Mesenchymal stem cell (in vitro differentiated cells and primary cell): ENCODE measurements around the gene HMGN5.

ENCODE experiments used
- DNase-seq: peaks from one replicate; pipeline ENCODE4 v3.0.0-alpha.2; 2013
- H2AFZ ChIP-seq: one replicate; pipeline ENCODE4 v1.6.1; 2013; ENCODE audit warnings: low read depth, mild to moderate bottlenecking, control low read depth, inconsistent platforms, low read length, moderate library complexity
- H2AK5ac ChIP-seq: 2 replicates; pipeline ENCODE4 v1.6.1; 2013; ENCODE audit warnings: low read length, moderate library complexity, mild to moderate bottlenecking, inconsistent platforms; ENCODE audit not compliant: severe bottlenecking
- H2BK120ac ChIP-seq: one replicate; pipeline ENCODE4 v1.6.1; 2013; ENCODE audit warnings: low read depth, mild to moderate bottlenecking, inconsistent platforms, low read length, moderate library complexity
- H2BK12ac ChIP-seq, 2 experiments: one replicate each; pipeline ENCODE4 v1.6.1; 2013; ENCODE audit warnings: inconsistent platforms in 2 of 2, low read length in 2 of 2, mild to moderate bottlenecking in 2 of 2, moderate library complexity in 2 of 2, control low read depth in 1 of 2
- H2BK15ac ChIP-seq: one replicate; pipeline ENCODE4 v1.6.1; 2013; ENCODE audit warnings: mild to moderate bottlenecking, low read depth, inconsistent platforms; ENCODE audit not compliant: poor library complexity, severe bottlenecking
- H2BK5ac ChIP-seq: 2 replicates; pipeline ENCODE4 v1.6.1; 2013; ENCODE audit warnings: low read depth, mild to moderate bottlenecking, low read length, control low read depth, inconsistent platforms; ENCODE audit not compliant: poor library complexity, severe bottlenecking
- H3K14ac ChIP-seq, 2 experiments: one replicate each; pipeline ENCODE4 v1.6.1; 2013; ENCODE audit warnings: inconsistent platforms in 2 of 2, low read length in 2 of 2, control low read depth in 1 of 2, mild to moderate bottlenecking in 1 of 2, moderate library complexity in 1 of 2
- H3K18ac ChIP-seq, 2 experiments: one replicate each; pipeline ENCODE4 v1.6.1; 2013; ENCODE audit warnings: inconsistent platforms in 2 of 2, low read length in 2 of 2, control low read depth in 1 of 2, low read depth in 1 of 2, mild to moderate bottlenecking in 1 of 2
- H3K23ac ChIP-seq, 2 experiments: one replicate each; pipeline ENCODE4 v1.6.1; 2013; ENCODE audit warnings: inconsistent platforms in 2 of 2, low read length in 2 of 2, mild to moderate bottlenecking in 2 of 2, moderate library complexity in 2 of 2, control low read depth in 1 of 2
- H3K27ac ChIP-seq: 2 replicates; pipeline ENCODE4 v1.5.1; 2013; ENCODE audit warnings: mild to moderate bottlenecking, moderate library complexity, low read length, control low read depth, inconsistent platforms; ENCODE audit not compliant: poor library complexity, severe bottlenecking
- H3K27me3 ChIP-seq, 2 experiments: 2 replicates each; pipeline versions ENCODE4 v1.6.1 to v1.7.0; 2013; ENCODE audit warnings: low read length in 2 of 2, mild to moderate bottlenecking in 2 of 2, moderate library complexity in 2 of 2, control low read depth in 1 of 2, inconsistent platforms in 1 of 2; ENCODE audit not compliant: control insufficient read depth in 1 of 2, insufficient read depth in 1 of 2
- H3K36me3 ChIP-seq, 2 experiments: 2 replicates each; pipeline versions ENCODE4 v1.6.1 to v1.7.0; 2013; ENCODE audit warnings: low read length in 2 of 2, control low read depth in 1 of 2, inconsistent platforms in 1 of 2, low read depth in 1 of 2, mild to moderate bottlenecking in 1 of 2; ENCODE audit not compliant: insufficient read depth in 2 of 2, control insufficient read depth in 1 of 2
- H3K4ac ChIP-seq, 2 experiments: one replicate each; pipeline ENCODE4 v1.6.1; 2013; ENCODE audit warnings: inconsistent platforms in 2 of 2, low read length in 2 of 2, mild to moderate bottlenecking in 2 of 2, moderate library complexity in 2 of 2, control low read depth in 1 of 2, low read depth in 1 of 2
- H3K4me1 ChIP-seq: 2 replicates; pipeline ENCODE4 v1.6.1; 2013; ENCODE audit warnings: low read depth, low read length, control low read depth; ENCODE audit not compliant: control insufficient read depth, insufficient read depth
- H3K4me2 ChIP-seq: 2 replicates; pipeline ENCODE4 v1.6.1; 2013; ENCODE audit warnings: low read length, mild to moderate bottlenecking, inconsistent platforms; ENCODE audit not compliant: poor library complexity, severe bottlenecking
- H3K4me3 ChIP-seq, 2 experiments: 2 replicates each; pipeline versions ENCODE4 v1.5.1 to v1.7.0; 2013; ENCODE audit warnings: low read length in 2 of 2, mild to moderate bottlenecking in 2 of 2, control low read depth in 1 of 2, low read depth in 1 of 2; ENCODE audit not compliant: insufficient read depth in 1 of 2
- H3K79me1 ChIP-seq: replicated peaks from 2 replicates; pipeline ENCODE4 v1.6.1; 2013; ENCODE audit warnings: mild to moderate bottlenecking, control low read depth, low read length, inconsistent platforms; ENCODE audit not compliant: poor library complexity, severe bottlenecking
- H3K9ac ChIP-seq: 2 replicates; pipeline ENCODE4 v1.7.0; 2013; ENCODE audit warnings: mild to moderate bottlenecking, low read length, moderate library complexity
- H3K9me3 ChIP-seq: 2 replicates; pipeline ENCODE4 v1.7.0; 2013; ENCODE audit warnings: mild to moderate bottlenecking, low read length; ENCODE audit not compliant: control insufficient read depth
- H4K8ac ChIP-seq: one replicate; pipeline ENCODE4 v1.6.1; 2013; ENCODE audit warnings: inconsistent platforms, mild to moderate bottlenecking, low read length, moderate library complexity
- H4K91ac ChIP-seq: one replicate; pipeline ENCODE4 v1.6.1; 2013; ENCODE audit warnings: mild to moderate bottlenecking, low read length, inconsistent platforms
- WGBS: methylation state at CpG from one replicate; pipeline ENCODE4 v1.1.7; 2013; ENCODE audit warnings: mixed read lengths; 5-methylcytosine and 5-hydroxymethylcytosine counted together

HMGN5 gene

DNA sequence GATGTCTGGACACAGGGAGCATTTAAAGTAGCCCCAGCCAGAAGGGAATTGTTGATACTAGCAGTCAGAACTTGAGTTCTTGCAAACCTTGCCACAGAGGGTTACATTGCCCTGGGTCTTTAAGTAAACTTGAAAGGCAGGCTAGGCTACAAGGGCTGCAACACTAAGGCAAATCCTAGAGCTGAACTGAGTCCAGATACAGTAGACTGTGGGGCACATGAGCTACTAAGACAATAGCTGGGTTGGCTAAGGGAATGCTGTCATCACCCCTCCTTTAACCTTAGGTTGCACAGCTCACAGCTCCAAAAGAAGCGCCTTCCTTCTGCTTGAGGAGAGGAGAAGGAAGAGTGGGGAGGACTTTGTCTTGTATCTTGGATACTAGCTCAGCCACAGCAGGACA lies 35.8 kb upstream of the HMGN5 start:
- WGBS = 80% methylated on average over 1 of the region's 1 CpG
- Histone ChIP-seq H2BK15ac (no peak overlapping the region), H3K23ac (no peak overlapping the region), H3K4me2 (no peak overlapping the region), H3K4me1 (no peaks in the 10 kb centered on the region), H2BK5ac (no peak overlapping the region), H3K36me3 (peaks cover 4 to 16% of the 10 kb centered on the region in 2 experiments), H3K4me3 (no peak overlapping the region), H3K79me1 (peaks cover 7% of the 10 kb centered on the region), H4K8ac (no peak overlapping the region), H3K18ac (no peak overlapping the region), H3K9ac (no peak overlapping the region), H4K91ac (no peak overlapping the region), H3K9me3 (peaks cover 13% of the 10 kb centered on the region), H3K14ac (no peak overlapping the region), H2AFZ (no peak overlapping the region), H2AK5ac (no peak overlapping the region), H2BK120ac (no peak overlapping the region), H3K27me3 (no peaks in the 10 kb centered on the region), H2BK12ac (no peak overlapping the region), H3K4ac (no peak overlapping the region), H3K27ac (no peak overlapping the region)
- DNase-seq = no peak

- Histone ChIP-seq H2BK12ac (no peak overlapping the region), H3K9me3 (no peaks in the 10 kb centered on the region), H4K8ac (no peak overlapping the region), H3K14ac (no peak overlapping the region), H3K4me2 (no peak overlapping the region), H2BK5ac (no peak overlapping the region), H3K27ac (no peak overlapping the region), H3K36me3 (no peaks in the 10 kb centered on the region), H3K23ac (no peak overlapping the region), H2AFZ (no peak overlapping the region), H3K4me1 (no peaks in the 10 kb centered on the region), H3K9ac (no peak overlapping the region), H3K79me1 (peaks cover 5% of the 10 kb centered on the region), H2AK5ac (no peak overlapping the region), H2BK15ac (no peak overlapping the region), H3K27me3 (no peaks in the 10 kb centered on the region), H2BK120ac (no peak overlapping the region), H3K4ac (no peak overlapping the region), H3K4me3 (no peak overlapping the region), H3K18ac (no peak overlapping the region), H4K91ac (no peak overlapping the region)
- WGBS = 100% methylated on average over 1 of the region's 1 CpG
- no peak for DNase-seq
These were observed 30.5 kb upstream of the HMGN5 start for GRCh38 chrX:81232218-81232617.

DNA sequence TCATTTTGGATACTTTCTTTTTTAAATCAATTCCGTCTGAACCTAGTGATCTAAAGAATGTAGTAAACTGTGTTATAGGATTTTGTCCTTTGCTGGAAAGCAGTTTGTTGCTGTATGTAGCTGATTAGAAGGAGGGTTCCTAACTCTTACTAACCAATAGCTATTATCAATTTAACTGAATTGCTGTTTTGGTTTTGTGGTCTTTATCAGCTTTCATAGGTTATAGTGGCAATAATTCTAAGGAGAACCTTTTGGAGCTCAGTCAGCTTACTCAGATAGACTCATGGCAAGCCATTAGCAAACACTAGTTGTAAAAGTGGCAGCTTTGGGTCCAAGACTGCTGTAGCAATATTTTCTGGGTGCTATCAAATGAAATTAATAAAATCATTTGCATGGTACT lies 29.8 kb upstream of the HMGN5 start:
- WGBS = no CpG with 5 or more reads among the region's 1 CpG

DNA sequence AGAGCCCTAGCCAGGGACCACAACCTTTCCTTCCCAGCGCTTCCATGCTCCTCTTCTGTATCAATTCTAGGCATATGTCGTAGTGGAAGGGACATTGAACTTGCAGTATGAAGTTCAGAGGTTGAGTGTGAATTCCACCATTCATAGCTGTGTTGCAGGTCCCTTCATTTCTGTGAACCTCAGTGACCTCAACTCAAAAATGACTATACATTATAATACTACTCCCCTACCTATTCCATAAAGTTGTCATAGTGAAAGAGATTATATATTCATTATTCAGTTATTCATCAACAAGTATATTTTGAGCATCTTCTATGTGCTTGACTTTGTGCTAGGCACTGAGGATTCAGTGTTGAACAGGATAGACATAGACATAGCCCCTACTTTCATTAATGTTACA lies 28.2 kb upstream of the HMGN5 start:
- no CpG with 5 or more reads among the region's 2 CpGs for WGBS
- Histone ChIP-seq H3K27me3 (no peaks in the 10 kb centered on the region), H3K79me1 (peaks cover 4% of the 10 kb centered on the region), H4K91ac (no peak overlapping the region), H2BK5ac (no peak overlapping the region), H3K4me1 (no peaks in the 10 kb centered on the region), H2AFZ (no peak overlapping the region), H3K4ac (no peak overlapping the region), H4K8ac (no peak overlapping the region), H2BK120ac (no peak overlapping the region), H3K4me3 (no peak overlapping the region), H3K18ac (no peak overlapping the region), H3K23ac (no peak overlapping the region), H3K9me3 (no peaks in the 10 kb centered on the region), H3K27ac (no peak overlapping the region), H2BK12ac (no peak overlapping the region), H3K4me2 (no peak overlapping the region), H3K14ac (no peak overlapping the region), H3K36me3 (no peaks in the 10 kb centered on the region), H2BK15ac (no peak overlapping the region), H2AK5ac (no peak overlapping the region), H3K9ac (no peak overlapping the region)
- no peak for DNase-seq

More for the DNA sequence above, 29.8 kb upstream of the HMGN5 start:
- H3K18ac ChIP-seq = no peak overlapping the region
- no peak overlapping the region for H2AFZ ChIP-seq
- no peaks in the 10 kb centered on the region for H3K9me3 ChIP-seq
- peaks cover 4% of the 10 kb centered on the region for H3K79me1 ChIP-seq
- no peak overlapping the region for H2AK5ac ChIP-seq
- DNase-seq = no peak
- H2BK15ac ChIP-seq = no peak overlapping the region
- H3K4me3 ChIP-seq = no peak overlapping the region
- H2BK5ac ChIP-seq = no peak overlapping the region
- H3K4me1 ChIP-seq = no peaks in the 10 kb centered on the region
- H3K9ac ChIP-seq = no peak overlapping the region
- no peak overlapping the region for H2BK120ac ChIP-seq
- H3K36me3 ChIP-seq = no peaks in the 10 kb centered on the region
- no peak overlapping the region for H3K27ac ChIP-seq
- H3K23ac ChIP-seq = no peak overlapping the region
- H4K91ac ChIP-seq = no peak overlapping the region
- H3K4me2 ChIP-seq = no peak overlapping the region
- no peak overlapping the region for H3K14ac ChIP-seq
- H2BK12ac ChIP-seq = no peak overlapping the region
- no peaks in the 10 kb centered on the region for H3K27me3 ChIP-seq
- no peak overlapping the region for H4K8ac ChIP-seq
- no peak overlapping the region for H3K4ac ChIP-seq
